PC-3 (cell line): ENCODE data around the gene PMEPA1. TPM values are rescaled to one million over a fixed set of nuclear protein-coding genes. Genes with fewer than 3 reads are reported as not detected.
A peak's percentile ranks its signal among the peaks of the same experiment; 100 is the strongest.

Experiments used
- ATAC-seq: fragments of 200-7000 bp; cut with Tn5 transposase; 2 replicates; pipeline ENCODE4 v1.9.1; 2020; ENCODE audit warnings: mild to moderate bottlenecking, moderate library complexity
- BruUV-seq: library from RNA; stranded (reverse); fragments of 400-500 nt; replicated peaks from 2 replicates; lab custom pipeline; 2021; lab: Mats Ljungman, UMichigan
- CTCF ChIA-PET: fragments of 300-600 bp; sonication (Branson Sonifier 250); formaldehyde crosslinking; loops from one replicate; lab custom pipeline; 2022; ENCODE audit warnings: antibody characterized with exemption; lab: Charles Lee
- POLR2A ChIA-PET: fragments of 300-600 bp; sonication (Branson Sonifier 250); formaldehyde crosslinking; loops from one replicate; lab custom pipeline; 2022; ENCODE audit warnings: antibody characterized with exemption; ENCODE audit not compliant: unreplicated experiment; lab: Charles Lee
- DNase-seq: peaks from one replicate; pipeline ENCODE4 v3.0.0-alpha.2; 2015
- H2AFZ ChIP-seq: fragments of 300-600 bp; sonication (generic); 2 replicates; pipeline ENCODE4 v1.6.0; 2016; ENCODE audit warnings: antibody characterized with exemption, low read length
- H3F3A ChIP-seq: fragments of 300-600 bp; sonication (generic); one replicate; pipeline ENCODE4 v1.6.0; 2017; ENCODE audit warnings: antibody characterized with exemption, low read length, control low read depth, mild to moderate bottlenecking; ENCODE audit not compliant: unreplicated experiment
- H3K27ac ChIP-seq: fragments of 300-600 bp; sonication (generic); 2 replicates; pipeline ENCODE4 v1.5.1; 2016; ENCODE audit warnings: mild to moderate bottlenecking, low read length
- H3K27me3 ChIP-seq: fragments of 300-600 bp; sonication (generic); 2 replicates; pipeline ENCODE4 v1.6.1; 2016; ENCODE audit warnings: low read length, mixed read lengths
- H3K36me3 ChIP-seq: fragments of 300-600 bp; sonication (generic); 2 replicates; pipeline ENCODE4 v1.6.1; 2016; ENCODE audit warnings: low read depth, mixed run types, low read length, mixed read lengths
- H3K4me1 ChIP-seq: fragments of 300-600 bp; sonication (generic); 2 replicates; pipeline ENCODE4 v1.5.1; 2016; ENCODE audit warnings: low read length; ENCODE audit not compliant: insufficient read depth
- H3K4me2 ChIP-seq: fragments of 300-600 bp; sonication (generic); 2 replicates; pipeline ENCODE4 v1.6.0; 2016; ENCODE audit warnings: low read length
- H3K4me3 ChIP-seq: fragments of 300-600 bp; sonication (generic); 2 replicates; pipeline ENCODE4 v1.5.1; 2016; ENCODE audit warnings: mild to moderate bottlenecking, low read length, mixed read lengths
- H3K79me2 ChIP-seq: fragments of 300-600 bp; sonication (generic); 2 replicates; pipeline ENCODE4 v1.6.1; 2017; ENCODE audit warnings: low read length, mixed read lengths
- H3K9ac ChIP-seq: fragments of 300-600 bp; sonication (generic); 2 replicates; pipeline ENCODE4 v1.6.0; 2016; ENCODE audit warnings: mild to moderate bottlenecking, low read length
- H3K9me2 ChIP-seq: fragments of 300-600 bp; sonication (generic); replicated peaks from 2 replicates; pipeline ENCODE4 v1.6.1; 2016; ENCODE audit warnings: mixed run types, low read length, mixed read lengths
- H3K9me3 ChIP-seq: fragments of 300-600 bp; sonication (generic); 2 replicates; pipeline ENCODE4 v1.6.1; 2016; ENCODE audit warnings: low read length, mixed read lengths
- H4K20me1 ChIP-seq: fragments of 300-600 bp; sonication (generic); 2 replicates; pipeline ENCODE4 v1.6.1; 2016; ENCODE audit warnings: low read length, mixed read lengths
- CTCF ChIP-seq: fragments of 300-600 bp; sonication (generic); conservative IDR thresholded peaks from 2 replicates; pipeline ENCODE4 v1.5.1; 2017; ENCODE audit warnings: antibody characterized with exemption, low read depth, mild to moderate bottlenecking, low read length
- EZH2 ChIP-seq: fragments of 300-600 bp; sonication (generic); IDR thresholded peaks from one replicate; pipeline ENCODE4 v1.6.1; 2017; ENCODE audit warnings: antibody characterized with exemption, mild to moderate bottlenecking, low read length; ENCODE audit not compliant: unreplicated experiment
- EZH2phosphoT487 ChIP-seq: fragments of 300-600 bp; sonication (generic); IDR thresholded peaks from 2 replicates; pipeline ENCODE4 v1.6.1; 2018; ENCODE audit warnings: mild to moderate bottlenecking, antibody characterized with exemption, low read length, borderline replicate concordance
- intact Hi-C: fragments of 100-400 bp; cut with micrococcal nuclease; formaldehyde crosslinking; loops from 2 replicates; pipeline ENCODE4 v1.9.0; 2023
- total RNA-seq: library from RNA; depleted of rRNA; stranded (reverse); fragments of >200 nt; gene quantifications from 2 replicates; pipeline ENCODE4 v1.2.3, GENCODE V29; 2014

Gene PMEPA1
- total RNA-seq, 1 experiment from 2014 or later = 21.9 TPM

DNA sequence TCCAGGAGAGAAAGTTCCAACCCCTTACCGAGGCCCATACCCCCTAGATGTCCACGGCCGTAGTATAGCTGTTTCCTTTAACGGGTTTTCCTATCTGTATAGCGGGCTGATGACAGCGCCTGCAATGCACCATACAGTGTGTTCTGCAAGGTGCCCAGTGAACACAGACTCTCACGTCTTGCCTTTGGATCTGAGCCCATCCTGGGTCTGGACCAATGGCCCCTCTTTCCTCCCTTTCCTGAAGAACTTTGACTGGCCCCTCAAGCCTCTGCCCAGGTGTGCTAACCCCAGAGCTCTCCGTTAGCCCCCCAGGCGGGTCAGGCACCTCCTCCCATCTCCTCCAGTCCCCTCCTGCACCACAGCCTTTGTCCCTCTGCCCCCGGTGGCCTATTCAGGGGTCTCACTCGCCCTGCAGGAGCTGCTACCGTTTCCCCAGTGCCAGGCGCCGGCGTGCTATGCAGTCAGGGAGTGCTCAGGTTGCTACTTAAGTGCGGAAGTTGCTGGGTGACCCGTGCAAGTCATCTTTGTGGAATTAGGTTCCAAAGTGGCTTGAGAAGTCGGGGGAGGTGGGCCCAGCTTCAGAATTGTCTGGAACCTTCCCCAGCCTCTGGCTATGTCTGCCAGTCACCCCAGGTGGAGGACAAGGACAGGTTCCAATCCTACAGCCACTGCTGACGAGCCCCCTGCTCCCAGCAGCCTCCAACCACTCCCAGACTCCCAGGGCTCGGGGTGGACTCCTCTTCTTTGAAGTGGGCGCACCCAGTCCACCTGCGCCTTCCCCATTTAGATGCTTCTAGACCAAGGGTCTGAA, 54.6 kb downstream of the PMEPA1 start:
- no peaks in the 10 kb centered on the region for H3F3A ChIP-seq
- no peak overlapping the region for H3K4me2 ChIP-seq
- DNase-seq = peak; percentile 10
- H3K36me3 ChIP-seq = peaks cover 53% of the 10 kb centered on the region
- H2AFZ ChIP-seq = no peak overlapping the region
- H3K27ac ChIP-seq = no peak overlapping the region
- H3K79me2 ChIP-seq = peaks cover 11% of the 10 kb centered on the region
- H3K4me1 ChIP-seq = no peaks in the 10 kb centered on the region
- no peak overlapping the region for H3K4me3 ChIP-seq
- no peak overlapping the region for H3K9ac ChIP-seq
- no peaks in the 10 kb centered on the region for H4K20me1 ChIP-seq
- ChIA-PET CTCF (interaction anchor here (0.7 to 0.9 kb wide), 2 partner anchors 54 to 56 kb away, joined by 3 to 12 read pairs; no protein-coding TSS in a partner anchor), POLR2A (no interaction called here)
- H3K9me3 ChIP-seq = no peaks in the 10 kb centered on the region
- TF ChIP-seq EZH2 = no peak
- TF ChIP-seq EZH2phosphoT487 = no peak
- TF ChIP-seq CTCF = no peak
- no peaks in the 10 kb centered on the region for H3K9me2 ChIP-seq
- ATAC-seq = no peak
- no TSS peak for BruUV-seq
- intact Hi-C loops = loop anchor here (1.0 to 2.0 kb wide), 4 partner anchors 32 to 554 kb away; no protein-coding TSS in a partner anchor
- H3K27me3 ChIP-seq = no peaks in the 10 kb centered on the region

DNA sequence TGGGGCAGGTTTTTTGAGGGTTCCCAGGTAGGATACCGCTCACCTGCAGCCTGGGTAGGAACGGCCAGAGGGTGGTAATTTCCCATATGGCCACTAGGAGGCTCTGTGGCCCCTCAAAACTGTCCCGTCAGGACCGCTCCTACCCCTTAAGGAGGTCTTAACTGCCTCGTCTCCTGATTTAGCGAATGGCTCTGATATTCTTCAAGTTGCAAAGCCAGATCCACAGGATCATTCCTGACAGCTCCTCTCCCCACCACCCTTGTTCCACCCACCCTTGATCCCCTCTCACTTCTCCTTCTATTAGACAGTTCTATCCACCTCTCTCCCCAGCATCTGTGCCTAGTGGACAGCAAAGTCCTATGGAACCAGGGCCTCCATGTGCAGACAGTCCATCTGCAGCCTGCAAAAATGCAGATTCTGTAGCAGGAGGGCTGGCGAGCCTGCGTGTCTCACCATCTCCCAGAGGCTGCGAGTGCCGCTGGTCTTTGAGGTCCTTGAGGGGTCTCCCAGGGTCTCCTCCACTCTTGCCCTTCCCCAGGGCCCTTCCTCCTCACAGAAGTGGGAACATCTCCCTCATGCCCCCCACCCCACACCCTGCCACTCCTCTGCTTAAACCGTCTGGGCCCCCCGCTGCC, 55.3 kb downstream of the PMEPA1 start:
- no TSS peak for BruUV-seq
- TF ChIP-seq CTCF (peak; percentile 98), EZH2 (no peak)
- peaks cover 52% of the 10 kb centered on the region for H3K36me3 ChIP-seq
- H3K27me3 ChIP-seq = no peaks in the 10 kb centered on the region
- peak; percentile 94 for ATAC-seq
- H3K4me2 ChIP-seq = no peak overlapping the region
- ChIA-PET CTCF (interaction anchor here (0.7 to 1.5 kb wide), 6 partner anchors 32 to 432 kb away, joined by 3 to 12 read pairs (median 4); no protein-coding TSS in a partner anchor), POLR2A (no interaction called here)
- no peaks in the 10 kb centered on the region for H4K20me1 ChIP-seq
- peak; percentile 79 for DNase-seq
- H2AFZ ChIP-seq = no peak overlapping the region
- H3K4me1 ChIP-seq = no peaks in the 10 kb centered on the region
- peaks cover 4% of the 10 kb centered on the region; the same call in 1 of the 2 replicates for H3K79me2 ChIP-seq
- no peak overlapping the region for H3K9ac ChIP-seq
- no peak overlapping the region for H3K27ac ChIP-seq
- no peaks in the 10 kb centered on the region for H3K9me2 ChIP-seq
- intact Hi-C loops = loop anchor here (1.0 to 2.0 kb wide), 4 partner anchors 32 to 555 kb away; no protein-coding TSS in a partner anchor
- no peaks in the 10 kb centered on the region for H3K9me3 ChIP-seq
- H3K4me3 ChIP-seq = no peak overlapping the region
- no peaks in the 10 kb centered on the region for H3F3A ChIP-seq
